HL-60 (cell line): ENCODE data around the gene ATG16L1.

Experiments used
- DNase-seq, 2 experiments: peaks; one replicate each; pipeline ENCODE4 v3.0.0-alpha.2; 2010 to 2020; ENCODE audit warnings: low read depth in 1 of 2, low spot score in 1 of 2
- H3K27ac ChIP-seq: fragments of 250-450 bp; sonication (Bioruptor Pico); replicated peaks from 2 replicates; pipeline ENCODE4 v1.5.1; 2020; ENCODE audit warnings: mild to moderate bottlenecking, moderate library complexity
- H3K27me3 ChIP-seq: fragments of 250-450 bp; sonication (Bioruptor Pico); 2 replicates; pipeline ENCODE4 v1.5.1; 2021; ENCODE audit warnings: mild to moderate bottlenecking, moderate library complexity; ENCODE audit not compliant: insufficient read depth, poor library complexity, severe bottlenecking
- H3K4me3 ChIP-seq: replicated peaks from 2 replicates; pipeline ENCODE4 v1.5.1; 2011; ENCODE audit warnings: mild to moderate bottlenecking, control low read depth, low read length; ENCODE audit not compliant: insufficient read depth
- GABPA ChIP-seq: IDR thresholded peaks from 2 replicates; pipeline ENCODE4 v1.6.1; 2012; ENCODE audit warnings: low read depth
- POLR2AphosphoS5 ChIP-seq: IDR thresholded peaks from 2 replicates; pipeline ENCODE4 v1.6.1; 2012; ENCODE audit warnings: low read depth
- SPI1 ChIP-seq: IDR thresholded peaks from 2 replicates; pipeline ENCODE4 v1.6.1; 2012; ENCODE audit warnings: low read depth, mild to moderate bottlenecking, borderline replicate concordance
- TF ChIP-seq, protein P1 (sequence below): IDR thresholded peaks from 2 replicates; pipeline ENCODE4 v1.6.1; 2012; ENCODE audit warnings: low read depth; ENCODE audit not compliant: insufficient replicate concordance
- TF ChIP-seq, protein P2 (sequence below): IDR thresholded peaks from one replicate; pipeline ENCODE4 v1.5.1; 2011; ENCODE audit warnings: low read length, control low read depth, inconsistent platforms; ENCODE audit not compliant: insufficient read depth

Gene ATG16L1

DNA sequence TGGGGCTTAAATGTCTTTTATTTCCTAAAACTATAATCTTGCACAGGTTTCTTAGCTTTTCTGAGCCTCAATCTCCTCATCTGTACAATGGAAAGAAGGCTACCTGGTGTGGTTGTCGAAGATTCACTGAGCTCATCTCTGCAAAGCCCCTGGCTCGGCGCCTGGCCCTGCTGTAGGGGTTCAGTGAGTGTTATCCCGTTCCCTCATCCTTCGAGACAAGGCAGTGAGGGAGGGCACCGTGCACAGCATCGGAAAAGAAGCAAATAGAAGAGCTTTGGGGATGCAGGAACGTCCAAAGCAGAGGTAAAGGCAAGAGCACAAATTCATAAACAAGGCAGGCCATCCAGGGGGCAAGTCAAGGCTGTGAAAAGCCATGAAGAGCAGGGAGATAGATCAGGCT, 41.2 kb upstream of the ATG16L1 start:
- DNase-seq, result no peak
- TF ChIP-seq, protein P1, sequence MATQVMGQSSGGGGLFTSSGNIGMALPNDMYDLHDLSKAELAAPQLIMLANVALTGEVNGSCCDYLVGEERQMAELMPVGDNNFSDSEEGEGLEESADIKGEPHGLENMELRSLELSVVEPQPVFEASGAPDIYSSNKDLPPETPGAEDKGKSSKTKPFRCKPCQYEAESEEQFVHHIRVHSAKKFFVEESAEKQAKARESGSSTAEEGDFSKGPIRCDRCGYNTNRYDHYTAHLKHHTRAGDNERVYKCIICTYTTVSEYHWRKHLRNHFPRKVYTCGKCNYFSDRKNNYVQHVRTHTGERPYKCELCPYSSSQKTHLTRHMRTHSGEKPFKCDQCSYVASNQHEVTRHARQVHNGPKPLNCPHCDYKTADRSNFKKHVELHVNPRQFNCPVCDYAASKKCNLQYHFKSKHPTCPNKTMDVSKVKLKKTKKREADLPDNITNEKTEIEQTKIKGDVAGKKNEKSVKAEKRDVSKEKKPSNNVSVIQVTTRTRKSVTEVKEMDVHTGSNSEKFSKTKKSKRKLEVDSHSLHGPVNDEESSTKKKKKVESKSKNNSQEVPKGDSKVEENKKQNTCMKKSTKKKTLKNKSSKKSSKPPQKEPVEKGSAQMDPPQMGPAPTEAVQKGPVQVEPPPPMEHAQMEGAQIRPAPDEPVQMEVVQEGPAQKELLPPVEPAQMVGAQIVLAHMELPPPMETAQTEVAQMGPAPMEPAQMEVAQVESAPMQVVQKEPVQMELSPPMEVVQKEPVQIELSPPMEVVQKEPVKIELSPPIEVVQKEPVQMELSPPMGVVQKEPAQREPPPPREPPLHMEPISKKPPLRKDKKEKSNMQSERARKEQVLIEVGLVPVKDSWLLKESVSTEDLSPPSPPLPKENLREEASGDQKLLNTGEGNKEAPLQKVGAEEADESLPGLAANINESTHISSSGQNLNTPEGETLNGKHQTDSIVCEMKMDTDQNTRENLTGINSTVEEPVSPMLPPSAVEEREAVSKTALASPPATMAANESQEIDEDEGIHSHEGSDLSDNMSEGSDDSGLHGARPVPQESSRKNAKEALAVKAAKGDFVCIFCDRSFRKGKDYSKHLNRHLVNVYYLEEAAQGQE, result no peak
- no peak for TF ChIP-seq SPI1
- TF ChIP-seq POLR2AphosphoS5, result no peak
- TF ChIP-seq, protein P2, sequence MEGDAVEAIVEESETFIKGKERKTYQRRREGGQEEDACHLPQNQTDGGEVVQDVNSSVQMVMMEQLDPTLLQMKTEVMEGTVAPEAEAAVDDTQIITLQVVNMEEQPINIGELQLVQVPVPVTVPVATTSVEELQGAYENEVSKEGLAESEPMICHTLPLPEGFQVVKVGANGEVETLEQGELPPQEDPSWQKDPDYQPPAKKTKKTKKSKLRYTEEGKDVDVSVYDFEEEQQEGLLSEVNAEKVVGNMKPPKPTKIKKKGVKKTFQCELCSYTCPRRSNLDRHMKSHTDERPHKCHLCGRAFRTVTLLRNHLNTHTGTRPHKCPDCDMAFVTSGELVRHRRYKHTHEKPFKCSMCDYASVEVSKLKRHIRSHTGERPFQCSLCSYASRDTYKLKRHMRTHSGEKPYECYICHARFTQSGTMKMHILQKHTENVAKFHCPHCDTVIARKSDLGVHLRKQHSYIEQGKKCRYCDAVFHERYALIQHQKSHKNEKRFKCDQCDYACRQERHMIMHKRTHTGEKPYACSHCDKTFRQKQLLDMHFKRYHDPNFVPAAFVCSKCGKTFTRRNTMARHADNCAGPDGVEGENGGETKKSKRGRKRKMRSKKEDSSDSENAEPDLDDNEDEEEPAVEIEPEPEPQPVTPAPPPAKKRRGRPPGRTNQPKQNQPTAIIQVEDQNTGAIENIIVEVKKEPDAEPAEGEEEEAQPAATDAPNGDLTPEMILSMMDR, result no peak
- TF ChIP-seq GABPA, result no peak
- Histone ChIP-seq H3K27ac (no peak overlapping the region), H3K27me3 (no peaks in the 10 kb centered on the region), H3K4me3 (no peak overlapping the region)

DNA sequence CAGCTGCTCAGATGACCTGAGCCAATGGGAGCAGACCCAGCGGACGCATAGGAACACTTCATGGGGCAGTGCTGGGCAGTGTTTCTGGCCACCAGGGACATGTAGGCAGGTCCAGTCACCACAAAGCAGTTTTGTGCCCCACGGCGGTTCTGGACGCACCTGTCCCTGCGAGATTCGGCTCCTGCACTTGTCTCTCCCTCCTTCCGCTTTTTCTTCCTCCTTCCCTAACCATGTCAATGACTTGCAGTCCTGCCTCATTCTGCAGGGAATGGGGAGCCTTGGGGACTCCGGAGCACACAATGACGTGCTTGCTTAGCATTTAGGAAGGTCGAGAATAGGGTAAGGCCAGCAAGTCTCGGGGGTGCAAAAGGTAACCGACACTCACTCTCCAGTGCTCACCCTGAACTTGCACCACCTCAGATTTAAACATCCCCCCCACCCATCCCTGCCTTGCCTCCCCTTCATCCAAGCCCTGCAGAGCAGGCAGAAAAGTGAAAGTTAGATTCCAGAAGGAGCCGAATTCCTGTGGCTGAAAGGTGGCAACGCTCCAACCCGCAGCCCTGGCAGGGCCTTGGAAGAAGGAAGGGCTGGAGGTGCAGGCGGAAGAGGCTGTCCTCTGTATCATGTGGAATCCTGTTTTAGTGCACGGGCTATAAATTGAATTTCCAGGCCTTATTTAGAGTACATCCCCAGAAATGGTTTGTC, 40.5 kb upstream of the ATG16L1 start:
- no peak for TF ChIP-seq GABPA
- Histone ChIP-seq H3K27ac (no peak overlapping the region), H3K27me3 (no peaks in the 10 kb centered on the region), H3K4me3 (no peak overlapping the region)
- no peak for DNase-seq

DNA sequence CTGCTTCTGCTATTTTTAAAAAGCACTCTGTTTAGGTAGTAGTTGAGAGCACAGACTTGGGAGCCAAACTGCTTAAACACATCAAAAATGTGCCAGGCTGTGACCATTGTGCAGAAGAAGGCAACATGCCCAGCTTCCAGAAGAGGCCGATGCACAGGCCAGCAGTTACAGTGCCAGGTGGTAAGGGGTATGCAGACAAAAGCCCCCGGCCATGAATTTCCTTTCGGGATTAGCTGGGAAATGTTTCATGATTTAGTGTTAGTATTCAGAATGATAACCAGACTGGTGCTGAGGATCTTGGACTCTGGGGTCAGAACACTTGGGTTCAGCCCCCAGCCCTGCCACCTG, 40.0 kb upstream of the ATG16L1 start:
- no peak for TF ChIP-seq SPI1
- TF ChIP-seq, protein P2, result no peak
- TF ChIP-seq, protein P1, result no peak
- no peak for TF ChIP-seq POLR2AphosphoS5
- no peak for TF ChIP-seq GABPA
- Histone ChIP-seq H3K27me3 (no peaks in the 10 kb centered on the region), H3K27ac (no peak overlapping the region), H3K4me3 (no peak overlapping the region)
- DNase-seq, result no peak

DNA sequence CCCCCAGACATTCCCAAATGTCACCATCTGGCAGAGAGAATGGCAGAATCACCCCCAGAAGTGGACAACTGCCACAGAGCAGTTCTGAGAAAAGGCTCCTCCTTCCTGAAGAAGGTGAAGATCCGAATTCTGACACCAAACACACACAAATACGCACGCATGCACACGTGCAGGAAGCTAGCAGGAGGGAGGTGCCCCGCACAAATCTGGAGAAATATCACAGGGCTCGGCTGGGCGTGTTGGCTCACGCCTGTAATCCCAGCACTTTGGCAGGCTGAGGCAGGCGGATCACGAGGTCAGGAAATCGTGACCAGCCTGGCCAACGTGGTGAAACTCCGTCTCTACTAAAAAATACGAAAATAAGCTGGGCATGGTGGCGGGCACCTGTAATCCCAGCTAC, 38.5 kb upstream of the ATG16L1 start:
- H3K27ac ChIP-seq, result no peak overlapping the region
- H3K27me3 ChIP-seq, result no peaks in the 10 kb centered on the region
- no peak for TF ChIP-seq GABPA
- no peak for TF ChIP-seq POLR2AphosphoS5
- DNase-seq, result no peak
- no peak overlapping the region for H3K4me3 ChIP-seq

DNA sequence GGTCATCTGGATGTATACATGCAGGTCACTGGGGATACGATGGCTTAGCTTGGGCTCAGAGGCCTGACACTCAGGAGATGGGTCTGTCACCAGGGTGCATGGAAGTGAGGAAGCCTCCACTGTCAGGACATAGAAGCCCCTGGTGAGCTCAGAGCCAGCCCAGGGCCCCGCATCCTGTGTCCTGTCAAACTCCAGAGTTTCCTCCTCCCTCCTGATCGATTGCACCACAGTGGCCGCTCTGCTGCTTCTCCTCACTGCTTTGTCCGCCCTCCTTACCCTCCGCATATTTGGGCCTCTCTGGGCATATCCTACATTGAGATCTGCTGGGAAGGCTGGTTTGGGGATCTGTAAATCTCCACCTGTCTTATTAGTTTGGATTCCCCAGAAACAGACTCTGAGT, 37.5 kb upstream of the ATG16L1 start:
- no peak overlapping the region for H3K4me3 ChIP-seq
- no peak for DNase-seq
- H3K27me3 ChIP-seq, result no peaks in the 10 kb centered on the region
- TF ChIP-seq, protein P2, result no peak
- TF ChIP-seq GABPA, result no peak
- TF ChIP-seq, protein P1, result no peak
- no peak overlapping the region for H3K27ac ChIP-seq
